DLD1 (cell line): ENCODE measurements around the gene DPY19L1.
"Not testable (repeated sequence)": the region's sequence is repeated elsewhere in the genome, so short reads cannot be mapped to it uniquely, and the experiment has no call there.

Experiments
- in situ Hi-C: cut with HindIII; loops from 2 replicates; pipeline ENCODE4 v1.10.0; 2017; ENCODE audit warnings: low sequenced_read_pairs

DPY19L1 gene

GRCh38 chr7:34991938-34992840, 45.1 kb downstream of the DPY19L1 start:
- in situ Hi-C loops = no loop called here

- in situ Hi-C loops = not testable (repeated sequence)
These were observed 48.7 kb downstream of the DPY19L1 start for GRCh38 chr7:34988442-34989125.

GRCh38 chr7:34985155-34985554, 52.1 kb downstream of the DPY19L1 start:
- in situ Hi-C loops = not testable (repeated sequence)

- in situ Hi-C loops = not testable (repeated sequence)
These were observed 53.1 kb downstream of the DPY19L1 start for GRCh38 chr7:34984140-34984539.

GRCh38 chr7:34982371-34983019, 54.8 kb downstream of the DPY19L1 start:
- in situ Hi-C loops = no loop called here

GRCh38 chr7:34979124-34979523, 58.2 kb downstream of the DPY19L1 start:
- in situ Hi-C loops = not testable (repeated sequence)

- in situ Hi-C loops = no loop called here
These were observed 63.9 kb downstream of the DPY19L1 start for GRCh38 chr7:34973400-34973760.

GRCh38 chr7:34972739-34973399, 64.4 kb downstream of the DPY19L1 start:
- in situ Hi-C loops = not testable (repeated sequence)

GRCh38 chr7:34967818-34968217, 69.5 kb downstream of the DPY19L1 start:
- in situ Hi-C loops = not testable (repeated sequence)

GRCh38 chr7:34966504-34966903, 70.8 kb downstream of the DPY19L1 start:
- in situ Hi-C loops = not testable (repeated sequence)

GRCh38 chr7:34958021-34958420, 79.3 kb downstream of the DPY19L1 start:
- in situ Hi-C loops = no loop called here

- in situ Hi-C loops = no loop called here
These were observed 84.5 kb downstream of the DPY19L1 start for GRCh38 chr7:34952822-34953221.

- in situ Hi-C loops = no loop called here
These were observed 87.9 kb downstream of the DPY19L1 start for GRCh38 chr7:34949361-34949760.

- in situ Hi-C loops = not testable (repeated sequence)
These were observed 89.9 kb downstream of the DPY19L1 start for GRCh38 chr7:34947427-34947826.

GRCh38 chr7:34946486-34946885, 90.8 kb downstream of the DPY19L1 start:
- in situ Hi-C loops = no loop called here

- in situ Hi-C loops = not testable (repeated sequence)
These were observed 91.3 kb downstream of the DPY19L1 start for GRCh38 chr7:34945894-34946477.

- in situ Hi-C loops = no loop called here
These were observed 98.1 kb downstream of the DPY19L1 start for GRCh38 chr7:34939175-34939574.

- in situ Hi-C loops = not testable (repeated sequence)
These were observed 101.5 kb downstream of the DPY19L1 start for GRCh38 chr7:34935735-34936165.

- in situ Hi-C loops = no loop called here
These were observed 105.5 kb downstream of the DPY19L1 start for GRCh38 chr7:34931739-34932138.

GRCh38 chr7:34929783-34930182, 107.5 kb downstream of the DPY19L1 start:
- in situ Hi-C loops = not testable (repeated sequence)

- in situ Hi-C loops = no loop called here
These were observed 108.7 kb downstream of the DPY19L1 start for GRCh38 chr7:34928560-34928959.
